Lower leg skin (tissue), 4 donors: ENCODE results near the gene USP35. TPM values are rescaled to one million over a fixed set of nuclear protein-coding genes. Genes with fewer than 3 reads are reported as not detected.
A peak's percentile ranks its signal among the peaks of the same experiment; 100 is the strongest.

Experiments used
- DNase-seq, 2 donors: peaks; one replicate each; pipeline ENCODE4 v3.0.0-alpha.2; 2019; ENCODE audit warnings: low spot score in 2 of 2
- H3K4me3 ChIP-seq: fragments of 200-600 bp; sonication (generic); 2 replicates; pipeline ENCODE4 v1.5.1; 2017; ENCODE audit warnings: mild to moderate bottlenecking, low read depth; ENCODE audit not compliant: poor library complexity, severe bottlenecking
- POLR2A ChIP-seq, 2 donors: fragments of 450-650 bp; IDR thresholded peaks; one replicate each; pipeline ENCODE4 v1.6.1; 2016 to 2017; ENCODE audit warnings: antibody characterized with exemption in 2 of 2, mild to moderate bottlenecking in 1 of 2, moderate library complexity in 1 of 2
- WGBS, 2 donors: methylation state at CpG; one replicate each; pipeline ENCODE4 v1.1.5; 2018; 5-methylcytosine and 5-hydroxymethylcytosine counted together
- intact Hi-C: fragments of 100-400 bp; cut with DNase I; formaldehyde crosslinking; loops from one replicate; pipeline ENCODE4 v1.15.0; 2023; ENCODE audit warnings: low total_unique reads
- total RNA-seq, 4 donors: library from RNA; depleted of rRNA; stranded (reverse); fragments of >200 nt; gene quantifications; one replicate each; pipeline ENCODE4 v1.1.0, GENCODE V29; 2016
- TF ChIP-seq, protein P1 (sequence below), 3 donors: fragments of 450-650 bp; IDR thresholded peaks; one replicate each; pipeline ENCODE4 v1.5.1; 2016; ENCODE audit warnings: antibody characterized with exemption in 3 of 3, mild to moderate bottlenecking in 3 of 3, moderate library complexity in 2 of 3

The USP35 gene
- total RNA-seq, 4 donors from 2014 or later, result 3.0 to 4.0 (median 3.5) TPM

GRCh38 chr11:78189174-78189724 is 530 bp downstream of the USP35 start:
- peak overlapping the region; percentile 83 for H3K4me3 ChIP-seq
- intact Hi-C loops, result no loop called here
- no peak for DNase-seq
- WGBS, 2 donors, result 32 to 37% methylated on average over 17 to 18 of the region's 18 CpGs
- TF ChIP-seq, protein P1, sequence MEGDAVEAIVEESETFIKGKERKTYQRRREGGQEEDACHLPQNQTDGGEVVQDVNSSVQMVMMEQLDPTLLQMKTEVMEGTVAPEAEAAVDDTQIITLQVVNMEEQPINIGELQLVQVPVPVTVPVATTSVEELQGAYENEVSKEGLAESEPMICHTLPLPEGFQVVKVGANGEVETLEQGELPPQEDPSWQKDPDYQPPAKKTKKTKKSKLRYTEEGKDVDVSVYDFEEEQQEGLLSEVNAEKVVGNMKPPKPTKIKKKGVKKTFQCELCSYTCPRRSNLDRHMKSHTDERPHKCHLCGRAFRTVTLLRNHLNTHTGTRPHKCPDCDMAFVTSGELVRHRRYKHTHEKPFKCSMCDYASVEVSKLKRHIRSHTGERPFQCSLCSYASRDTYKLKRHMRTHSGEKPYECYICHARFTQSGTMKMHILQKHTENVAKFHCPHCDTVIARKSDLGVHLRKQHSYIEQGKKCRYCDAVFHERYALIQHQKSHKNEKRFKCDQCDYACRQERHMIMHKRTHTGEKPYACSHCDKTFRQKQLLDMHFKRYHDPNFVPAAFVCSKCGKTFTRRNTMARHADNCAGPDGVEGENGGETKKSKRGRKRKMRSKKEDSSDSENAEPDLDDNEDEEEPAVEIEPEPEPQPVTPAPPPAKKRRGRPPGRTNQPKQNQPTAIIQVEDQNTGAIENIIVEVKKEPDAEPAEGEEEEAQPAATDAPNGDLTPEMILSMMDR (IDR thresholded peaks at IDR 0.05), result no peak
- TF ChIP-seq POLR2A (IDR thresholded peaks at IDR 0.05), result no peak

GRCh38 chr11:78189851-78190250 is 1.1 kb downstream of the USP35 start:
- DNase-seq, result no peak
- intact Hi-C loops, result no loop called here
- TF ChIP-seq, protein P1 (IDR thresholded peaks at IDR 0.05), result no peak
- TF ChIP-seq POLR2A (IDR thresholded peaks at IDR 0.05), result no peak
- 49 to 57% methylated on average over 3 of the region's 3 CpGs for WGBS, 2 donors
- H3K4me3 ChIP-seq, result no peak overlapping the region

GRCh38 chr11:78190374-78190773 is 1.7 kb downstream of the USP35 start:
- intact Hi-C loops, result no loop called here
- DNase-seq, result no peak
- TF ChIP-seq POLR2A (IDR thresholded peaks at IDR 0.05), result no peak
- TF ChIP-seq, protein P1 (IDR thresholded peaks at IDR 0.05), result no peak
- H3K4me3 ChIP-seq, result no peak overlapping the region
- 66 to 70% methylated on average over 3 of the region's 3 CpGs for WGBS, 2 donors

GRCh38 chr11:78190871-78191538 is 2.3 kb downstream of the USP35 start:
- intact Hi-C loops, result no loop called here
- DNase-seq, result no peak
- WGBS, 2 donors, result 83% methylated on average over 14 of the region's 14 CpGs
- no peak overlapping the region for H3K4me3 ChIP-seq
- TF ChIP-seq, protein P1 (IDR thresholded peaks at IDR 0.05), result no peak
- no peak for TF ChIP-seq POLR2A (IDR thresholded peaks at IDR 0.05)

DNA sequence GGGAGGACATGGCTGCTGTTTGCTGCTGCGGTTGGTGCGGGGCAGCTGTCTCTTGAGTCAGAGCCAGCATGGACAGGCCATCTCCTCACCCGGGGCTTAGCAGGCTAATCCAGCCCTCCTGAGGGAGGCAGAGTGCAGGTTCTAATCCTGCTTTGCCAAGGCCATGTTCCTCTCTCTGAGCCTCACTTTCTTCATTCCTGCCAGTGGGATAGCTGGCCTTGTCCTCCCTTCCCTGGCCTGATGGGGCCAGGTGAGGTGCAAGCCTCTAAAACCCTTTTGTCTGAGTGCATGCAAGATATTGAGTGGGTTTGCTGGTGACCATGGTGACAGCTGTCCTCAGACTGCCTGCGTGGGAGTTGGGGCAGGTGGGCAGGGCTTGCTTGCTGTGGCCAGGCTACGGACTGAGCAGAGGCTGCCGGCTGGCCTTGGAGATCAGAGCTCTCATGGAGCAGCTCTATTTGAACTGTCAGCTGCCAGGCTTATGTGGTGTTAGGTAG is 3.6 kb downstream of the USP35 start:
- 85% methylated on average over 6 of the region's 6 CpGs for WGBS, 2 donors

More for the DNA sequence above, 3.6 kb downstream of the USP35 start:
- no peak overlapping the region for H3K4me3 ChIP-seq
- no peak for DNase-seq
- TF ChIP-seq POLR2A (IDR thresholded peaks at IDR 0.05), result no peak
- TF ChIP-seq, protein P1 (IDR thresholded peaks at IDR 0.05), result no peak
- intact Hi-C loops, result no loop called here
